Measurements from ENCODE around the gene TMEM72.

DNA sequence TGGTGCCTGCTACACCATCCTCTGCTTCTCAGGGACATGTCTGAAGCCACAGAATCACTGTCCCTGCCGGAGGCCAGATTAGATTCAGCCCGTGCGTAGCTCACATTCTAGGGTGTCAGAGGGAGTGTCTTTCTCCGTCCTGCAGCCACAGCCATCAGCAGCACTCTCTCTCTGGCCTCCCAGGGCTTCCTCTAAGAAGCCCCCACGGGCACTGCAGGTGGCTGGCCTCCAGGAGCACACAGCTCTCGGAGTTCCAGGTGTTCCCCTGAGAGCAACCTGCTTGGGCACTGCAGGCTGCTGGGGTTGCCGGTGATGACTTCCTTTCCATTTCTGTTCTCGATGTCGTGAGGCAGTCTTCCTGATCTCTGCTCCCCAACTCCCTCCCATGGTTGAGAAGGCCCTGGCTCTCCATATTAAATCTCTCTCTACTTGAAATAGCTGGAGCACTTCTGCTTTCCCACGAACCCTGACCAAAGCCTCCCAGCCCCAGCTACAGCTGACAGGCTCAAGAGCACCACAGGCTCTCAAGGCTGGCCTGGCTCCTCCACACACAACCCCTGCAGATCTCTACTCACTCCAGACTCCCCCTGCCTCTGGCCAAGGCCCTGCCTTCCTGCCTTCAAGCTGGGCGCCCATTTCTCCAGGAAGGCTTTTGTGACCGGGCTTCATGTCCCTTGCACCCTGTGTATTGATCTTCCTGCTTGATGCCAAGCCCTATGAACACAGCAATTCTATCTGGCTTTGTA, 49.0 kb upstream of the TMEM72 start:
- TF ChIP-seq NFRKB (IDR thresholded peaks at IDR 0.05) (no peak), POLR2AphosphoS5 (IDR thresholded peaks at IDR 0.05; ENCODE audit: low read depth, low read length) (no peak), KLF16 (CRISPR knock-in tag; IDR thresholded peaks at IDR 0.05) (no peak), SMC3 (IDR thresholded peaks at IDR 0.05; ENCODE audit: low read length) (no peak), ETV6 (CRISPR knock-in tag; conservative IDR thresholded peaks at IDR 0.05) (no peak), CHCHD3 (CRISPR knock-in tag; IDR thresholded peaks at IDR 0.05) (no peak), PHF8 (CRISPR knock-in tag; IDR thresholded peaks at IDR 0.05) (no peak), MYC (CRISPR knock-in tag; IDR thresholded peaks at IDR 0.05; ENCODE audit: borderline replicate concordance) (no peak), CBX2 (IDR thresholded peaks at IDR 0.05; ENCODE audit: low read depth, low read length) (no peak), CBX2 (CRISPR knock-in tag; IDR thresholded peaks at IDR 0.05; ENCODE audit: low read depth) (no peak)
